ENCODE data around the gene BRME1. TPM values are rescaled to one million over a fixed set of nuclear protein-coding genes. Genes with fewer than 3 reads are reported as not detected.

The BRME1 gene
- total RNA-seq, 1 experiment from 2014 or later, result 1.7 TPM

DNA sequence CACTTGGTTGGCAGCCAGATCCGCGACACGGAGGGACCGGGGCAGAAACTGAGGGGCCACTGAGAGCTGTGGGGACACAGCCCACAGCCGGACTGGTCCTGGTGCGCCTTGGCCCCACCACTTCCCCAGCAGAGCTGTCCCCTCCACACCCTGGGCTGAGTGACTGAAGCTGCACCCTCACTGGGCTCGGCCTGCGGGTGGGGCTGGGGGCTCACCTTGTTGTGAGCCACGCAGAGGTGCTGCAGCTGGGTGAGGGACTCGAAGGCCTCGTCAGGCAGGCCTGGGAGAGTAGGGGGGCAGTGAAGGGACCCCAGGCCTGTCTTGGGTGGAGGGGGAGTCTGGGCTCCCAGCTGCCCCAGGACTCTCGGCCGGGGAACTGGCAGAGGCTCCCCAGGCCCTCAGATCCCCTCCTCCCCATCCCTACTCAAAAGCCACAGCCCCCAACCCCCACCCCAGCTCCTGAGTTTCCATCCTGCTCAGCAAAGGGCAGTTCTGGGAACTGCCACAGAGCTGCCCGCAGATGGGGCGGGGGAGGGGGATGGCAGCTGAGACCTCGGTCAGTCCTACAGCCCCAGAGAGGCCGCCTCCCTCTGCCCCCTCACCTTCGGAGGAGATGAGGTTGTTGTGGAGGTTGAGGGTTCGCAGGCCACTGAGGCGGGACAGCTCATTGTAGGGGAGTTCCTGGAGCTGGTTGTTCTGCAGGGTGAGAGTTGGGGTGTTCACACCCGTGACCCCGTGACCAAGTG lies 30.0 kb upstream of the BRME1 start:
- Histone ChIP-seq H4K20me1 (ENCODE audit: insufficient read depth) (no peaks in the 10 kb centered on the region), H3K9me2 (ENCODE audit: insufficient read depth) (no peaks in the 10 kb centered on the region), H3K4me1 (ENCODE audit: control insufficient read depth in 1 of 2, insufficient read depth in 2 of 2, low read length in 2 of 2) (no peaks in the 10 kb centered on the region), H2AFZ (ENCODE audit: low read depth, low read length, poor library complexity, severe bottlenecking) (no peak overlapping the region), H3K4me2 (ENCODE audit: low read length) (no peak overlapping the region), H3K9ac (ENCODE audit: low read length) (no peak overlapping the region), H3K27ac (ENCODE audit: low read depth, low read length) (no peak overlapping the region), H3K79me2 (ENCODE audit: insufficient read depth, low read length) (no peaks in the 10 kb centered on the region), H3K27me3 (ENCODE audit: insufficient read depth, low read length) (no peaks in the 10 kb centered on the region), H3K4me3 (replicated peaks in 1 of 2; ENCODE audit: low read depth in 1 of 2, low read length in 2 of 2) (no peak overlapping the region), H3K9me3 (ENCODE audit: control insufficient read depth in 1 of 2, insufficient read depth in 1 of 2, low read depth in 1 of 2, low read length in 2 of 2) (no peaks in the 10 kb centered on the region), H3K36me3 (ENCODE audit: control insufficient read depth in 1 of 2, insufficient read depth in 2 of 2, low read length in 2 of 2) (no peaks in the 10 kb centered on the region)
- intact Hi-C loops (cut with micrococcal nuclease), result no loop called here
- TF ChIP-seq, protein P1, sequence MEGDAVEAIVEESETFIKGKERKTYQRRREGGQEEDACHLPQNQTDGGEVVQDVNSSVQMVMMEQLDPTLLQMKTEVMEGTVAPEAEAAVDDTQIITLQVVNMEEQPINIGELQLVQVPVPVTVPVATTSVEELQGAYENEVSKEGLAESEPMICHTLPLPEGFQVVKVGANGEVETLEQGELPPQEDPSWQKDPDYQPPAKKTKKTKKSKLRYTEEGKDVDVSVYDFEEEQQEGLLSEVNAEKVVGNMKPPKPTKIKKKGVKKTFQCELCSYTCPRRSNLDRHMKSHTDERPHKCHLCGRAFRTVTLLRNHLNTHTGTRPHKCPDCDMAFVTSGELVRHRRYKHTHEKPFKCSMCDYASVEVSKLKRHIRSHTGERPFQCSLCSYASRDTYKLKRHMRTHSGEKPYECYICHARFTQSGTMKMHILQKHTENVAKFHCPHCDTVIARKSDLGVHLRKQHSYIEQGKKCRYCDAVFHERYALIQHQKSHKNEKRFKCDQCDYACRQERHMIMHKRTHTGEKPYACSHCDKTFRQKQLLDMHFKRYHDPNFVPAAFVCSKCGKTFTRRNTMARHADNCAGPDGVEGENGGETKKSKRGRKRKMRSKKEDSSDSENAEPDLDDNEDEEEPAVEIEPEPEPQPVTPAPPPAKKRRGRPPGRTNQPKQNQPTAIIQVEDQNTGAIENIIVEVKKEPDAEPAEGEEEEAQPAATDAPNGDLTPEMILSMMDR (IDR thresholded peaks at IDR 0.05 in 2 of 3, conservative IDR thresholded peaks at IDR 0.05 in 1 of 3; ENCODE audit: borderline replicate concordance in 1 of 3, insufficient read depth in 1 of 3, low read depth in 2 of 3, low read length in 2 of 3), result no peak
- no peak for TF ChIP-seq RAD21 (IDR thresholded peaks at IDR 0.05; ENCODE audit: low read depth)
- TF ChIP-seq, protein P2, sequence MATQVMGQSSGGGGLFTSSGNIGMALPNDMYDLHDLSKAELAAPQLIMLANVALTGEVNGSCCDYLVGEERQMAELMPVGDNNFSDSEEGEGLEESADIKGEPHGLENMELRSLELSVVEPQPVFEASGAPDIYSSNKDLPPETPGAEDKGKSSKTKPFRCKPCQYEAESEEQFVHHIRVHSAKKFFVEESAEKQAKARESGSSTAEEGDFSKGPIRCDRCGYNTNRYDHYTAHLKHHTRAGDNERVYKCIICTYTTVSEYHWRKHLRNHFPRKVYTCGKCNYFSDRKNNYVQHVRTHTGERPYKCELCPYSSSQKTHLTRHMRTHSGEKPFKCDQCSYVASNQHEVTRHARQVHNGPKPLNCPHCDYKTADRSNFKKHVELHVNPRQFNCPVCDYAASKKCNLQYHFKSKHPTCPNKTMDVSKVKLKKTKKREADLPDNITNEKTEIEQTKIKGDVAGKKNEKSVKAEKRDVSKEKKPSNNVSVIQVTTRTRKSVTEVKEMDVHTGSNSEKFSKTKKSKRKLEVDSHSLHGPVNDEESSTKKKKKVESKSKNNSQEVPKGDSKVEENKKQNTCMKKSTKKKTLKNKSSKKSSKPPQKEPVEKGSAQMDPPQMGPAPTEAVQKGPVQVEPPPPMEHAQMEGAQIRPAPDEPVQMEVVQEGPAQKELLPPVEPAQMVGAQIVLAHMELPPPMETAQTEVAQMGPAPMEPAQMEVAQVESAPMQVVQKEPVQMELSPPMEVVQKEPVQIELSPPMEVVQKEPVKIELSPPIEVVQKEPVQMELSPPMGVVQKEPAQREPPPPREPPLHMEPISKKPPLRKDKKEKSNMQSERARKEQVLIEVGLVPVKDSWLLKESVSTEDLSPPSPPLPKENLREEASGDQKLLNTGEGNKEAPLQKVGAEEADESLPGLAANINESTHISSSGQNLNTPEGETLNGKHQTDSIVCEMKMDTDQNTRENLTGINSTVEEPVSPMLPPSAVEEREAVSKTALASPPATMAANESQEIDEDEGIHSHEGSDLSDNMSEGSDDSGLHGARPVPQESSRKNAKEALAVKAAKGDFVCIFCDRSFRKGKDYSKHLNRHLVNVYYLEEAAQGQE (IDR thresholded peaks at IDR 0.05; ENCODE audit: low read depth), result no peak
- TF ChIP-seq, protein P3, sequence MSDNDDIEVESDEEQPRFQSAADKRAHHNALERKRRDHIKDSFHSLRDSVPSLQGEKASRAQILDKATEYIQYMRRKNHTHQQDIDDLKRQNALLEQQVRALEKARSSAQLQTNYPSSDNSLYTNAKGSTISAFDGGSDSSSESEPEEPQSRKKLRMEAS (IDR thresholded peaks at IDR 0.05), result no peak
- TF ChIP-seq POLR2A (IDR thresholded peaks at IDR 0.05; ENCODE audit: borderline replicate concordance, extremely low read depth, insufficient read depth, insufficient read length), result no peak
- TF ChIP-seq SP1 (IDR thresholded peaks at IDR 0.05; ENCODE audit: low read depth), result no peak
- TF ChIP-seq ZNF274 (IDR thresholded peaks at IDR 0.05; ENCODE audit: low read depth, low read length), result no peak
- TF ChIP-seq, protein P4, sequence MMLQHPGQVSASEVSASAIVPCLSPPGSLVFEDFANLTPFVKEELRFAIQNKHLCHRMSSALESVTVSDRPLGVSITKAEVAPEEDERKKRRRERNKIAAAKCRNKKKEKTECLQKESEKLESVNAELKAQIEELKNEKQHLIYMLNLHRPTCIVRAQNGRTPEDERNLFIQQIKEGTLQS (IDR thresholded peaks at IDR 0.05), result no peak
- no peak for TF ChIP-seq ELF1 (IDR thresholded peaks at IDR 0.05; ENCODE audit: borderline replicate concordance, low read depth)
- TF ChIP-seq EZH2phosphoT487 (IDR thresholded peaks at IDR 0.05; ENCODE audit: borderline replicate concordance), result no peak
- no peak for TF ChIP-seq TCF7L2 (IDR thresholded peaks at IDR 0.05; ENCODE audit: borderline replicate concordance, extremely low read depth, insufficient read depth, insufficient read length)
- TF ChIP-seq CBX3 (IDR thresholded peaks at IDR 0.05; ENCODE audit: low read depth), result no peak
- TF ChIP-seq YY1 (IDR thresholded peaks at IDR 0.05; ENCODE audit: extremely low read depth, insufficient replicate concordance, low read depth, low read length), result no peak
- no peak for TF ChIP-seq EZH2 (IDR thresholded peaks at IDR 0.05)
- no peak for TF ChIP-seq EGR1 (IDR thresholded peaks at IDR 0.05; ENCODE audit: low read depth)
- no peak for TF ChIP-seq JUND (IDR thresholded peaks at IDR 0.05)
- TF ChIP-seq, protein P5, sequence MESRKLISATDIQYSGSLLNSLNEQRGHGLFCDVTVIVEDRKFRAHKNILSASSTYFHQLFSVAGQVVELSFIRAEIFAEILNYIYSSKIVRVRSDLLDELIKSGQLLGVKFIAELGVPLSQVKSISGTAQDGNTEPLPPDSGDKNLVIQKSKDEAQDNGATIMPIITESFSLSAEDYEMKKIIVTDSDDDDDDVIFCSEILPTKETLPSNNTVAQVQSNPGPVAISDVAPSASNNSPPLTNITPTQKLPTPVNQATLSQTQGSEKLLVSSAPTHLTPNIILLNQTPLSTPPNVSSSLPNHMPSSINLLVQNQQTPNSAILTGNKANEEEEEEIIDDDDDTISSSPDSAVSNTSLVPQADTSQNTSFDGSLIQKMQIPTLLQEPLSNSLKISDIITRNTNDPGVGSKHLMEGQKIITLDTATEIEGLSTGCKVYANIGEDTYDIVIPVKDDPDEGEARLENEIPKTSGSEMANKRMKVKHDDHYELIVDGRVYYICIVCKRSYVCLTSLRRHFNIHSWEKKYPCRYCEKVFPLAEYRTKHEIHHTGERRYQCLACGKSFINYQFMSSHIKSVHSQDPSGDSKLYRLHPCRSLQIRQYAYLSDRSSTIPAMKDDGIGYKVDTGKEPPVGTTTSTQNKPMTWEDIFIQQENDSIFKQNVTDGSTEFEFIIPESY (IDR thresholded peaks at IDR 0.05; ENCODE audit: extremely low read depth, insufficient replicate concordance, low read length), result no peak
- TF ChIP-seq CEBPB (IDR thresholded peaks at IDR 0.05; ENCODE audit: low read depth), result no peak
- TF ChIP-seq SRF (IDR thresholded peaks at IDR 0.05; ENCODE audit: low read depth), result no peak
- RAD21 ChIA-PET (ENCODE audit: low non-redundant PET in 1 of 2, low total read pairs in 2 of 2, uncharacterized antibody in 2 of 2, unreplicated experiment in 2 of 2), result no interaction called here
- CTCF ChIA-PET, result no interaction called here
- POLR2A ChIA-PET, result no interaction called here
- DNase-seq (ENCODE audit: low read depth, low spot score), result no peak
- no TSS peak for BruUV-seq (replicated peaks)
- ATAC-seq, result no peak
